Measurements from ENCODE around the gene TMX1. TPM values are rescaled to one million over a fixed set of nuclear protein-coding genes. Genes with fewer than 3 reads are reported as not detected.

The TMX1 gene, protein sequence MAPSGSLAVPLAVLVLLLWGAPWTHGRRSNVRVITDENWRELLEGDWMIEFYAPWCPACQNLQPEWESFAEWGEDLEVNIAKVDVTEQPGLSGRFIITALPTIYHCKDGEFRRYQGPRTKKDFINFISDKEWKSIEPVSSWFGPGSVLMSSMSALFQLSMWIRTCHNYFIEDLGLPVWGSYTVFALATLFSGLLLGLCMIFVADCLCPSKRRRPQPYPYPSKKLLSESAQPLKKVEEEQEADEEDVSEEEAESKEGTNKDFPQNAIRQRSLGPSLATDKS
- total RNA-seq = 10 to 100 TPM; 50.7 to 60.5 (median 60.2) TPM

DNA sequence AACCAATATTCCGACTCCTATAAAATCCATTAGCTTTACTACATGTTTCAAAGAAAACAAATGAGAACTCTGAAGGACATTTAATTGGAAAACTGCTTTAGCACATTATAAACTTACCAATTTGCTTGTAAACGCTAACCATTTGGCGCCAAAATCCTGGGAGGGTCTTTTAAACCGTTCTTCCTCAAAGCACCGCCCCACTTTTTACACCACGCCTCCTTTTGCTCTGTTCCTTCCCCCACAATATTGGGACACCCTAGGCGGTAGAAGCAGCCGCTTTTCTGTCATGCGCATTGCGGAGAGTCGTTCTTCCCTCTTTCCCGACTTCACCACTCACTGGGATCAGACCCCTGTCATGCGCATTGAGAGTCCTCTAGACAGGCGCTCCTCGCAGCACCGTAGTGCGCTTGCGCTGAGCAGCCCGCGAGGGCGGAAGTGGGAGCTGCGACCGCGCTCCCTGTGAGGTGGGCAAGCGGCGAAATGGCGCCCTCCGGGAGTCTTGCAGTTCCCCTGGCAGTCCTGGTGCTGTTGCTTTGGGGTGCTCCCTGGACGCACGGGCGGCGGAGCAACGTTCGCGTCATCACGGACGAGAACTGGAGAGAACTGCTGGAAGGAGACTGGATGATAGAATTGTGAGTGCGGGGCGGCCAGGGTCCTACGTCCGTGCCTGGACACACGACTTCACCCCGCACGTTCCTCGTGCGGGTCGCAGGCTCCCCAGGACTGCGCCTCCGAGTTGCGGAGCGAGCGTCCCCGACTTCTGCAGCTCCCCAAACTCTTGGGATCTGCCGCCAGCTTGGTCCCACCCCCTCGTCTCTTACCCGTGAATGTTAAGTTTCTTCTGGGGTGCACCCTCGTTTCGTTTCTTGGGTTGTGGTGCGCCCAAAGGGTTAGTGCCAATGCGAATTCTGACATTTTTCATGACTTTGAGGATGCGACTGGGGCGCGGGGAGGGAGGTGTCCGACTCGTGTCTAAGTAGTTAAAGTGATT, at the start of gene TMX1:
Gene TMX1 (plus strand): TSS at position 435 of the 991 bp plus-strand sequence. CDS start 46 bp downstream, at position 481.
- peaks cover 9% of the 10 kb centered on the region for H3K36me3 Mint-ChIP-seq (ENCODE audit: insufficient read depth)

DNA sequence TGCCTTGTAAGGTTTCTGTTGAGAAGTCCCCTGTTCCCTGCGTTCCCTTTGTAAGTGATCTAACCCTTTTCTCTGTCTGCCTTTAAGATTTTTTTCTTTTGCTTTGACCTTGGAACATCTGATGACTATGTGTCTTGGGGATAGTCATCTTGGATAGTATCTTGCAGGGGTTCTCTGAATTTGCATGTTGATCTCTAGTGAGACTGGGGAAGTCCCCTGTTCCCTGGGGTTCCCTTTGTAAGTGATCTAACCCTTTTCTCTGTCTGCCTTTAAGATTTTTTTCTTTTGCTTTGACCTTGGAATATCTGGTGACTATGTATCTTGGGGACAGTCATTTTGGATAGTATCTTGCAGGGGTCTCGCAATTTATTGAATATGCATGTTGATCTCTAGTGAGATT, 38.2 kb upstream of the TMX1 start:
- Mint-ChIP-seq H3K4me1 (ENCODE audit: low read depth) (no peaks in the 10 kb centered on the region), H3K27me3 (ENCODE audit: low read depth) (peaks cover 5% of the 10 kb centered on the region), H3K9me3 (peaks cover 8% of the 10 kb centered on the region), H3K36me3 (ENCODE audit: insufficient read depth) (no peaks in the 10 kb centered on the region), H3K4me3 (no peak overlapping the region)
- DNase-seq (no peak), ATAC-seq (no peak)

More for the DNA sequence above, at the start of gene TMX1:
- DNase-seq = peak; percentile 79
- peak; percentile 90 to 94 for ATAC-seq
- Mint-ChIP-seq H3K4me3 (no peak within 1 kb of the TSS), H3K4me1 (ENCODE audit: low read depth) (peaks cover 22% of the 10 kb centered on the region), H3K9me3 (no peaks in the 10 kb centered on the region), H3K27me3 (ENCODE audit: low read depth) (no peaks in the 10 kb centered on the region)

DNA sequence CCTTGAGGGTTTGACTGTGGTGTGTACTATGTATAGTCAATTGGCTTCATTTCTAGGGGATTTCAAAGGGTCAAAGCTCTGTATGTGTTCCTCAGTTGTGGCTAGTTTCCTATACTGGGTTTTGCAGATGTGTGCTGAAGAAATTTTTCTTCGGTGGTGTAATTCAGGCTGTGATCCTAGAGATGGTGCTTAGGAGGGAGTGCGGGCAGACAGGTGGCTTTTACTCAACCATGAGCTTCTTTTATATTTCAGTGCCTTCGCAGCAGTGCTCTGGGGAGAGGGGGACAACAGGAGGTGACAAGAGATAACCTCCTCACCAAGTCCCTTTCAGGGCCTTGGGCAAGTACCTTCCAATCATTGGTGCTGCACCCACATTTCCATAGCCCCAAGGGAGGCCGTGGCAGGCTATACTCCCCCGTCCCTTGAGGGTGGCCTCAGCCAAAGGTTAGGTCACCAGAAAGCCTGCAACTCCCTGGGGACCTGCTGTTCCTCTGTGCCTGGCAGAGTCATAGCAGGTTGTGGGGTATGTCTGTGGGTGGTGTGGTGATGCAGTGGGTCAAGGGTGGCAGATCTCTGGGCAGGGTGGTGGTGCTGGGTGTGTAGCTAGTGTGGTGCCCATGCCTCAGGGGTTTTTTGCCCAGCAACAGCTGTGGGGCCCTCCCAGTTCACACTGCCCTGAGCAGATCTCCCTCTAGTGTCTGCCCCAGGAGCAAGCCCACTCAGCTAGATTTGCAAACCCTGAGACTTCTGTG, 37.0 kb upstream of the TMX1 start:
- peaks cover 9% of the 10 kb centered on the region for H3K27me3 Mint-ChIP-seq (ENCODE audit: low read depth)
- DNase-seq (no peak), ATAC-seq (peak in 1 of 2 donors; percentile 21)
- peaks cover 8% of the 10 kb centered on the region for H3K9me3 Mint-ChIP-seq
- no peak overlapping the region for H3K4me3 Mint-ChIP-seq
- H3K36me3 Mint-ChIP-seq (ENCODE audit: insufficient read depth) = no peaks in the 10 kb centered on the region
- no peaks in the 10 kb centered on the region for H3K4me1 Mint-ChIP-seq (ENCODE audit: low read depth)

DNA sequence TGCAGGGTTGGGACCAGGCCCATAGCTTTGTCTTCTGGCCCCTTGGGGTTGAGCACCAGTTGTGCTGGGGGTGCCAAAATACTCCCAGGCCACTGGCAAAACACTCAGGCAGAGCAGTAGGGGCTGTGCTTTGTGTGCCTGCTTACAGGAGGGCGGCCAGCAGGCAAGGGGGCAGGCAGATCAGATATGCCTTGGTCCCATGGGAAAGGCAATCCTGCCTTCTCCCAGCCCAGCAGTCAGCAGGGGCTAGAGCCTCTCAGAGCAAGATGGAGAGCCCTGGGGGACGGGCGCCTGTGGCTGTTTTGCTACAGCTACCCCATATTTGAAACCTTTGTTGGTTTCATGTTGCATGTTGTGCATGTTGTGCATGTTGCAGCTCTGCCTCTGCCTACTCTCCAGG, 36.2 kb upstream of the TMX1 start:
- DNase-seq (no peak), ATAC-seq (no peak)
- no peaks in the 10 kb centered on the region for H3K4me1 Mint-ChIP-seq (ENCODE audit: low read depth)
- no peaks in the 10 kb centered on the region for H3K36me3 Mint-ChIP-seq (ENCODE audit: insufficient read depth)
- H3K27me3 Mint-ChIP-seq (ENCODE audit: low read depth) = peaks cover 14% of the 10 kb centered on the region
- no peak overlapping the region for H3K4me3 Mint-ChIP-seq
- peaks cover 8% of the 10 kb centered on the region for H3K9me3 Mint-ChIP-seq

DNA sequence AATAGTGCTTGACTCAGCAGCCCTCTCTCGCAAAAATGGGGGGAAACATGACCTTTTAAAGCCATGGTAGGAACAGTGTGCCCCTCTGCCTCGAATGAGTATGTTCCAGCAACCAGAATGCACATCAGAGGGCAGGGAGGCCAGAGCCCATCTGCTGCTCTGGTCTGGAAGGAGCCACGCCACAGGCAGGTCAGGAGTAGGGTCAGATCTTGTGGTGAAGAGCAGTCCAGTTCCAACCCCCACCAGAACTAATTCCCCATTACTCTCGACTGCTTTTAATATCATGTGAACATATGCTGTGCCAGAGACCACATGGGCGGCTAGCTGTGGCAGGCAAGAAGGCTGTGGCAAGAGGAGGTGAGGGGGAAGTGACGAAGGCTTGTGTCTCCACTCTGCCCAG, 34.6 kb upstream of the TMX1 start:
- ATAC-seq (no peak), DNase-seq (no peak)
- H3K9me3 Mint-ChIP-seq = peaks cover 8% of the 10 kb centered on the region
- no peaks in the 10 kb centered on the region for H3K4me1 Mint-ChIP-seq (ENCODE audit: low read depth)
- no peak overlapping the region for H3K4me3 Mint-ChIP-seq
- H3K36me3 Mint-ChIP-seq (ENCODE audit: insufficient read depth) = no peaks in the 10 kb centered on the region
- peaks cover 14% of the 10 kb centered on the region for H3K27me3 Mint-ChIP-seq (ENCODE audit: low read depth)

DNA sequence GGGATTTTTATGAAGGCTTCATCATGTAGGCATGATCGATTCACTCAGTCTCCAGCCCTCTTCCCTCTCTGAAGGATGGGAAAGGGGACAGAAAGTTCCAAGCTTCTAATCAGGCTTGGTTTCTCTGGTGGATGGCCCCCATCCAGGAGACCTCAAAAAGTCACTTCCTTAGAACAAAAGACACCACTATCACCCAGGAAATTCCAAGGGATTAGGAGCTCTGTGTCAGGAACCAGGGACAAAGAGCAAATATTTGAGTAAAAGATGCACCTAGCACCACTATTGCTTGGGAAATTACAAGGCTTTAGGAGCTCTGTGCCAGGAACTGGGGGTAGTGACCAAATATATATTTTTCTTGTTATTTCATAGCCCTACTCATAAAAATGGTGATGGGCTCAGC, 33.6 kb upstream of the TMX1 start:
- no peak overlapping the region for H3K4me3 Mint-ChIP-seq

DNA sequence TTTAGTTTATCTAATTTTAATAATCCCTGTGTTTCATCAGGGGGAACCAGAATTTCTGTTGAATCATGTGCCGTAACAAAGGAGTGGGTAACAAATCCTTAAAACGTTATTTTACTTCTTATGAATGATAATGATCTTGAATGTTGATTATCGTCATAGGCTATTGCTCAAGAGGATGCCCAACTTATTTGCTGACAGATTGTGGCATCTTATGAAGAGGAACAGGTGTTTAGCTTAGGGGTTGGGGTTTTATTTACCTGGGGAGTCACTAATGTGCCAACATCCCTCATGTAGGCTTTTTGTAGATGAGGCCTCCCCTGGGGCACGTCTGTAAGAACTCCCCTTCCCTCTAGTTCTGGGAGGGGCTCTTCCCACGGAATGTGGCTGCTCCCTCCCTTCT, 32.4 kb upstream of the TMX1 start:
- H3K4me3 Mint-ChIP-seq = no peak overlapping the region
- peaks cover 14% of the 10 kb centered on the region for H3K27me3 Mint-ChIP-seq (ENCODE audit: low read depth)
- ATAC-seq (no peak), DNase-seq (no peak)
- H3K4me1 Mint-ChIP-seq (ENCODE audit: low read depth) = no peaks in the 10 kb centered on the region
- no peaks in the 10 kb centered on the region for H3K9me3 Mint-ChIP-seq
- H3K36me3 Mint-ChIP-seq (ENCODE audit: insufficient read depth) = no peaks in the 10 kb centered on the region

More for the DNA sequence above, 33.6 kb upstream of the TMX1 start:
- ATAC-seq (no peak), DNase-seq (no peak)
- no peaks in the 10 kb centered on the region for H3K9me3 Mint-ChIP-seq
- H3K27me3 Mint-ChIP-seq (ENCODE audit: low read depth) = peaks cover 14% of the 10 kb centered on the region
- H3K4me1 Mint-ChIP-seq (ENCODE audit: low read depth) = no peaks in the 10 kb centered on the region
- no peaks in the 10 kb centered on the region for H3K36me3 Mint-ChIP-seq (ENCODE audit: insufficient read depth)

DNA sequence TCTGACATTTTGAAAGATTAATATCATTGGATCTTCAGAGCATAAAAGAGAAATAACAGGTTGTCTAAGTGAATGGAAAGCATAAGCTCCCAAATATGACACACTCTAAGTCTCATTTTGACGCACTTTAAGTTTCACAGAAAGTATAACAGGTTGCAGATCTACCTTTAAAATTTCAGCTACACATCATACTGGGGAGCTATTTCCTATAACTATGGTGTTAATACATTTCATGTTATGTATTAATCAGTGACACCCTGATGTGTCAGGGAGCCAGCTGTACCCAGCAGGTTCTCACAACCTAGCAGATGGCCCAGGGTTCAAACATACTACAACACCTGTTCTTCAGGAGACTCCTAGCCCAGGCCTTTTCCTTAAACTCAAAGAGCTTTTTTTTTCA, 31.1 kb upstream of the TMX1 start:
- H3K36me3 Mint-ChIP-seq (ENCODE audit: insufficient read depth) = no peaks in the 10 kb centered on the region
- H3K27me3 Mint-ChIP-seq (ENCODE audit: low read depth) = peaks cover 12% of the 10 kb centered on the region
- H3K9me3 Mint-ChIP-seq = no peaks in the 10 kb centered on the region
- H3K4me1 Mint-ChIP-seq (ENCODE audit: low read depth) = no peaks in the 10 kb centered on the region
- H3K4me3 Mint-ChIP-seq = no peak overlapping the region
- no peak for DNase-seq
- ATAC-seq = no peak

DNA sequence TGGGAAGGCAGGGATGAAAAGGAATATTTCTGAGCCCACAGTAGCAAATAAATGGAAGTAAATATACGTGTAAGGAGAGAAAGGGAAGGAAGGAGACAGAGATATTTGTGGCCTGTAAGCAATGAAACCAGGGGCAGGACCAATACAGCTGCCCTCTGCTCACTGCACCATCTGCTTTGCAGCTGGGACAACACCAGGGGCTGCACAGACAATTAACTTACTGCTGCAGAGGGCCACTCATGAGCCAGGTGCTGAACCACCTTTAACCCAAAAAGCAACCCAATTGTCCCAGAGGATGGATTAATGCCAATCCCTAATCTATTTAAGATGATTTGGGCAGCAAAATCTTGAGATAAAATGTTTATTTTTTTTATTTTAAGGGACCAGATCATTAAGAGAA, 30.6 kb upstream of the TMX1 start:
- DNase-seq (no peak), ATAC-seq (no peak)
- Mint-ChIP-seq H3K4me1 (ENCODE audit: low read depth) (no peaks in the 10 kb centered on the region), H3K27me3 (ENCODE audit: low read depth) (peaks cover 10% of the 10 kb centered on the region), H3K36me3 (ENCODE audit: insufficient read depth) (no peaks in the 10 kb centered on the region), H3K9me3 (no peaks in the 10 kb centered on the region), H3K4me3 (no peak overlapping the region)

DNA sequence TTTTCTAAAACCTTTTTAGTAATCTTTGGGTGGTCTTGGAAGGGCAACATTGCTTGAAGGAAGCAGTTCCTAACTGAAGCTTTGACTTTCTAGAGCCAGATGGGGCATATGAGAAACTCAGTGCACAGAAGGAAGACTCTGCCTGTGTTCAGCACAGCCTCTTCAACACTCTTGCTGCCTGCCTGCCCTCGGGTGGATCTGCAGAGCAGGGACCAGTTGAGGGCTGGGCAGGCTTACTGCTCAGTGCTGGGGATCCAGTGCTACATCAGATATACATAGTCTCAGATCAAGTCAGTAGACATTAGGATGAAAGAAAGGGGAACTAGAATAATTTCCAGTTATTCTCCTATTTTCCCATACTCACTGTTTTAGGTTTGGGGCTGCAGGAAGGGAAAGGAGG, 29.5 kb upstream of the TMX1 start:
- no peaks in the 10 kb centered on the region for H3K4me1 Mint-ChIP-seq (ENCODE audit: low read depth)
- ATAC-seq (no peak), DNase-seq (no peak)
- no peaks in the 10 kb centered on the region for H3K36me3 Mint-ChIP-seq (ENCODE audit: insufficient read depth)
- H3K4me3 Mint-ChIP-seq = no peak overlapping the region
- peaks cover 10% of the 10 kb centered on the region for H3K27me3 Mint-ChIP-seq (ENCODE audit: low read depth)
- no peaks in the 10 kb centered on the region for H3K9me3 Mint-ChIP-seq

DNA sequence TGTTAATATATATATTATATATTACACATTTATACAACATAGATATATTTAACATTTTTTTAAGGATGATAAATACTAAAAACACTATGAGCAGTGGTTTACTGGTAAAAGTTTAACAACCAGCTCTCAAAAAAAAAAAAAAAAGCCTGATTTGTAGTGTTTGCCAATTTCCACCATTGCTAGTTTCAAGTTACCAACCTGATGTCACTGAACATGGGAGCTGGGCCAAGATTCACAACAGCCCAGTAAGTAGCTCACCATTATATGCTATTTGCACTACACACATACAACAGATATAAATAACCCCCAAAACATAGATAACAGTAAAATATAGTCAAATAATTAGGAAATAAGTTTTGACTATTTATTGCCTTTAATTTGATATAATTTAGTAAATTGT, 28.9 kb upstream of the TMX1 start:
- H3K27me3 Mint-ChIP-seq (ENCODE audit: low read depth) = peaks cover 13% of the 10 kb centered on the region
- H3K36me3 Mint-ChIP-seq (ENCODE audit: insufficient read depth) = no peaks in the 10 kb centered on the region
- no peak for ATAC-seq
- no peak overlapping the region for H3K4me3 Mint-ChIP-seq
- no peaks in the 10 kb centered on the region for H3K4me1 Mint-ChIP-seq (ENCODE audit: low read depth)
- H3K9me3 Mint-ChIP-seq = no peaks in the 10 kb centered on the region
- DNase-seq = no peak

DNA sequence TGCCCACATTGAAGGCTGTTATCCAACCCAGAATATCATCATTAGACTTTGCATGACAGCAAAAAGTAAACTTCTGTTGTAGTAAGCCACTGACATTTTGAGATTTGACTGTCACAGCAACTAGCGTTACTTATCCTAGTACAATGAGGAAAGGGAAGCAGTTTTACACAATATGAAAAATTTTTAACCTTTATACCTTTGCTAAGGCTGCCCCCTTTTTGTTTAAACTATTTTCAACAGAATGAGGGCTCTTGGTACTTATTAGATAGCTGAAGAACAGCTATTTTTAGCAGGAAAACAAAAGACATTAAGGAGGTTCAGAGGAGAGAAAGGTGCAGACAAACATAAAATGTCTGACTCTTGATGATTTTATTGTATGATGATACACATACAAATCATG, 23.4 kb upstream of the TMX1 start:
- Mint-ChIP-seq H3K4me1 (ENCODE audit: low read depth) (no peaks in the 10 kb centered on the region), H3K4me3 (no peak overlapping the region), H3K27me3 (ENCODE audit: low read depth) (peaks cover 6% of the 10 kb centered on the region), H3K9me3 (no peaks in the 10 kb centered on the region), H3K36me3 (ENCODE audit: insufficient read depth) (no peaks in the 10 kb centered on the region)
- no peak for DNase-seq
- no peak for ATAC-seq

DNA sequence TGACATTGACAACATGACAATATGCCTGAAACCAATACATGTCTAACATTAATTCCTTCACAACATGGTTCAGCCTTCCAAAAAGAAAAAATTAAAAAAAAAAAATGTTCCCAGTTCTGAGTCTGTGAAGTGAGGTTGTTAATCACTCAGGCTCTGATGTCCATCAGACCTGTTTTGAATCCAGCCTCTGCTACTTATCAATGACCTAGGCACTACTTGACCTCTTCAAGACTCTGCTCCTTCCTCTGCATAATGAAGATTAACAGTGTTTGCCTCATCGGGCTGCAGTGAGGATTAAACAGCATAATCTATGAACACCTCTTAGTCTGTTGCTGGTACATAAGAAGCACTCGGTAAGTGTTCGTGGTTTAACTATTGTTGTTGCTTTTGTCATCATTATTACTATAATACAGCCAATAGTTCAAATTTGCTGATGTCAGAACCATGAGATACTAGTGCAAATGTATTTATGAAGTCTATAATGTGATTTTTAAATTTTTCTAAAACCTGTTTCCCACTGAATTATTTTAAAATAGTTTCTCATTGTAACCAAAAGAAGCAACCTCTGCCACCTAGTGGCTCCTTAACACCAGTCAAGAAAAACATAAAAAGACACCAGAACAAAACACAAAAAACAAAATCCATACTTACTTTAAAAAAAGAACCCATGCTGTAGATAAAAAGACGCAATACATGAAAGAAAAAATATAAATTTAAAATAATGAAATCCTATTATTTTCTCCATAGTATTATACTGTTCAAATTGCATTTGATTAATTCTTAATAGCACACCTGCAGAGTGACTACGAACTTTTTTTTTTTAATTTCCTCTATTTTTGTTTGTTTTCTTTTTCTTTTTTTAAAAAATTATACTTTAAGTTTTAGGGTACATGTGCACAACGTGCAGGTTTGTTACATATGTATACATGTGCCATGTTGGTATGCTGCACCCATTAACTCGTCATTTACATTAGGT, 20.3 kb upstream of the TMX1 start:
- Mint-ChIP-seq H3K36me3 (ENCODE audit: insufficient read depth) (no peaks in the 10 kb centered on the region), H3K4me3 (no peak overlapping the region), H3K9me3 (no peaks in the 10 kb centered on the region), H3K4me1 (ENCODE audit: low read depth) (no peaks in the 10 kb centered on the region), H3K27me3 (ENCODE audit: low read depth) (peaks cover 6% of the 10 kb centered on the region)
- no peak for ATAC-seq
- DNase-seq = no peak
